Measurements from ENCODE around the gene AHDC1.

Gene AHDC1

DNA sequence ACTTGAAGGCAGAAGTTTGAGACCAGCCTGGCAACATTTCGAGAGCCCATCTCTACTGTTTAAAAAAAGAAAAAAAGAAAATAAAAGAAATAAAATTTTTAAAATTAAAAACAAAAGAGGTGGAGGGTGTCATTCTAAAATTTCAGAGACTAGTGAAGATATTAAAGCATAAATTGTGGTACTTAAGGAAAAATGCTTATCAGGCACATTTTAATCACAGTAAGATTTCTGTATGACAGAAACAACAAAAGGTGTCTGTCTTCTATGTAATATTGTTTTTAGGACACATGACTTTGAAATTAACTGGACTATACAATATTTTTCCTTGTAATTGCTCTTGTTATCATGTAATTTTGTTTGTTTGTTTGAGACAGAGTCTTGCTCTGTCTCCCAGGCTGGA is 118.6 kb downstream of the AHDC1 start:
- no peak for DNase-seq
- in situ Hi-C loops (cut with MboI; ENCODE audit: low pct_unique_long_range_greater_than_20kb, low sequenced_read_pairs), result no loop called here

Measured in KBM-7 (cell line).